Myocyte (in vitro differentiated cells): ENCODE measurements around the gene CDC25A. TPM values are rescaled to one million over a fixed set of nuclear protein-coding genes. Genes with fewer than 3 reads are reported as not detected.
"Not testable (repeated sequence)": the region's sequence is repeated elsewhere in the genome, so short reads cannot be mapped to it uniquely, and the experiment has no call there.

Experiments used
- DNase-seq: peaks from one replicate; pipeline ENCODE4 v3.0.0-alpha.2; 2012; ENCODE audit warnings: low read depth
- total RNA-seq: library from RNA; depleted of rRNA; stranded (reverse); fragments of >200 nt; gene quantifications from 2 replicates; pipeline ENCODE4 v1.2.3, GENCODE V29; 2014

The CDC25A gene
- total RNA-seq, 1 donor from 2014 or later, result 2.5 TPM

DNA sequence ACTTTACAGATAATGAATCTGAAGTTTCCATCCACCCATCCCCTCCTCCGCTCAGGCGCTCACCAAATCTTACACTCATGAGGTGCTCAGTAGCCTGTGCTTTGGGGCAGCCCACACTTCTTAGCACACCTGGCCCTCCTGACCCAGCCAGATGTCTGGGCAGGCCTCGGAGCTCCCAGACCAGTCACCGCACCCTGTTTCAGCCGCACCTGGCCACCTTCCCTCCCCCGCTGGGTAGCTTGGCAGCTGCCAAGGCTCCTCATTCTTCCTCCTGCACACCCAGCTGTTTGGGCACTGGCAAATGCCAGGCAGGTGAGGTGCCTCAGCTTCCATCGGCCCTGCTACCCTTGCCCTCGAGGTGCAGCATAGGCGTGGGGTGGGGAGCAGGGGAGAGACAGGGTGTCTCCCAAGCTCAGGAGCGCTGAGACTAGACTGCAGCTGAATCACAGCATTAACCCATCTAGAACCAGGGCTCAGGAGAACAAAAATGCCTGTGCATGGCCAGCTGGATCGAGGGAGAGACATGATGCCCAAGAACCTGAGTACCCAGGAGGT, 45.8 kb downstream of the CDC25A start:
- DNase-seq, result no peak

GRCh38 chr3:48141604-48142137, 46.5 kb downstream of the CDC25A start:
- no peak for DNase-seq

DNA sequence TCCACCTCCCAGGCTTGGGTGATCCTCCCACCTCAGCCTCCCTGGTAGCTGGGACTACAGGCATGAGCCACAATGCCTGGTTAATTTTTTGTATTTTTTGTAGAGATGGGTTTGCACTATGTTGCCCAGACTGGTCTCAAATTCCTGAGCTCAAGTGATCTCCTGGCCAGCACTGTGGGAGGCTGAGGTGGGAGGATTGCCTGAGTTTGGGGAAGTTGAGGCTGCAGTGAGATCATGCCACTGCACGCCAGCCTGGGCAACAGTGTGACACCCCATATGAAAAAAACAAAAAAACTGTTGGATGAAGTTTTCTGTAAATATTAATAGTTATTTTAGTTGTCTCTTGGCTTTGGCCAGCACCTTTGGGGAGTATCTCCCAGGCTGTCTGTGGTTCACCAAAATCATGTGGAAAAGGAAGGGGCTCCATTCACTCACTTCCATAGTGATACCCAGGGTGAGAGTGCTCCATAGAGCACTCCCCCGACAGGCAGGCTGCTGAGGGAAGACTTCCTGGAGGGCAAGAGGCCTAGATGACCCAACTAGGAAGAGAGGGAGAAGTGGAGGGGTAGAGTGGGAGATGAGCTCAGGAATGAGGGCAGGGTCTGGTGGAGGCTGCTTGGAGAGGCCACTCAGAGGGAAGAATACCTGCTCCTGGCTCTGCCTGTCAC, 47.1 kb downstream of the CDC25A start:
- DNase-seq, result no peak

DNA sequence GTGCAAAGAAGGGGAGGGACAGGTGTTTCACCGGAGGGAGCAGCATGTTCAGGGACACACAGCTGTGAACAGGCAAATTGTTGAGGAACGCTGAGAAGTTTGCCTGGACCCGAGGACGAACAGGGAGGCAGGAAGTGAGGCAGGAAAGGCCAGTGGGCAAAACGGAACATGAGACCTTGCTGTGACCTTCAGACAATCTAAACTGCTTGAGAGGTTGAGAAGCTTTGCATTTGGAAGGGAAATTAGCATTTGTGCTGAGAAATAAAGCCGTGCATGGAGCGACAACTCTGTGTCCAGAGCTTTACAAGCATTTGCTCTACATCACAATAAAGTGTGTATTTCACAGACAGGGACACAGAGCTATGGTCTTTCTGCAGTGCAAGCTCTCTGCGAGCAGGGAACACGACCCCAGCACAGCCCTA, 47.9 kb downstream of the CDC25A start:
- peak; percentile 16 for DNase-seq

GRCh38 chr3:48137425-48137999, 50.7 kb downstream of the CDC25A start:
- no peak for DNase-seq

DNA sequence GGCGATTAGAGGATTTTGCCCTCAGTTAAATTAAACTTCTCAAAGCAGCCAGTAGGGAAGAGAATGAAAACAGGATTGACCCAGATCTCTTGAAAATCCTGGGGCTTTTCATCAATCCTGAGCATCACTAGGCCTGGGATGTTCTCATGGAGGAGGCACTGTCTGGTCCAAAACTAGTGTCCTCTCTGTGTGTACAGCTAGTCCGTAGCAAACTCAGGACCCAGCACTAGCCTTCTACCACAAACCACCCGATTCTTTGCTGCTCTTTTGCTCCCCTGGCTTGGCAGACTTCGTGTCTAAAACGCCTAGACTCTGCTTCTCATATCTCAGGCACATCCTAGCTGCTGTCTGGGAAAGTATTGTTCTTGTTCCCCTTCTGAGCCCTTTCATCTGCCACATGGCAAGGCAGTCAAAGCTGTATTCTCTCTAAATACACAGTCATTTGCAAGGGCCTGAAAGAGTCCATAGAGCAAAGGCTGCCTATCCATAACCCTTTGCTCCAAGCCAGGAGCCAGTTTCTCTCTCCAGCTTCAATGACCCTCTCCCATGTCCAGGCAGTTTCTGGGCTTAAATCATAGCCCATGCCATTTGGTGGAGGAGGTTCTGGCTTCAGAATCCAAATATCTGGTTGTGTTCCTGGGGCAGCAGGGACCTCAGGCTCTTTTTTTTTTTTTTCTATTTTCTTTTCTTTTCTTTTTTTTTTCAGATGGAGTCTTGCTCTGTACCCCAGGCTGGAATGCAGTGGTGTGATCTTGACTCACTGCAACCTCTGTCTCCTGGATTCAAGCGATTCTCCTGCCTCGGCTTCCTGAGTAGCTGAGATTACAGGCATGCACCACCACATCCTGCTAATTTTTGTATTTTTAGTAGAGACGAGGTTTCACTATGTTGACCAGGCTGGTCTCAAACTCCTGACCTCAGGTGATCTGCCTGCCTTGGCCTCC, 52.4 kb downstream of the CDC25A start:
- DNase-seq, result no peak

DNA sequence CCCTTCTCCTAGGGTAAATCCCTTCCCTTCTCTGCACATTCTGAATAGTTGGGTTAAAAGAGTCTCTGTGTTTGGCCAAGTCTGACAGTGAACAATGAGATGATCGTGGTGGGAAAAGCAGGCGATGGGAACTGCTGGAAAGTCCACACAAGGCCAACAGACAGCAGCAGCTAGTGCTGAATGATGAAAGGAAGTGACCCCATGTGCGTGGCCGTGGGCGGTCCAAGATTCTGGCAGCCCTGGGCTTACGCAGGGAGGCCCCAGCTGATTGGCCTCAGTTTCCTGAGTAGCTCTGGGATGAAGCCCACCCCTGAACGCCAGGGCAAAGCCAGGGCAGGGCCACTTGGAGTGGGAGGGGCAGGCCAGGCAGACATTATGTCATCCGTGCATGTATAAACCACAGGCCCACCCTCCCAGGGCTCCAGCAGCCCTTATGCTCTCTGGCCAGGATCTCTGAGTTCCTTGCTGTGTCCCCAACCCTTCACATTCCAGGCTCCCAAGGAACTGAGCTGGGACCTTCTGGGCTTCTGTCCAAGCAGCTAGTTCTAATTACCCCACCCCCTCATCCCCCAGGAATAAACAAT, 57.8 kb downstream of the CDC25A start:
- DNase-seq, result peak; percentile 70

DNA sequence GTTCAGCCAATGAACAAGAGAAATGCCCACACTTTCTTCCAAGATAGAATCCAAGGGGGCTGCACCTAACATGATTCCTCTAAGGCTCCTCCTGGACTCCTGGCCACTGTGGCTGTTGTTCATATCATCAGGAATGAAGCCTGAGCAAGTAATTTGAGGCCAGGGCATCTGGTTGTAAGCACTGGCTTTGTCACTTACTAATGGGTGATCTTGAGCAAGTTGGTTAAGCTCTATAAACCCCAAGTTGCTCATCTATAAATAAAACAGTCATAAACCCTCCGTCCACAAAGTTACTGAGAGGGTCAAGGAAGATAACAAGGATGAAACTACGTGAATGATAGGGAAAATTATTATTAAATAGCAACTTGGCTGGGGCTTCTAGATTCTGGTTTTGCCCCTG, 58.3 kb downstream of the CDC25A start:
- peak; percentile 54 for DNase-seq

DNA sequence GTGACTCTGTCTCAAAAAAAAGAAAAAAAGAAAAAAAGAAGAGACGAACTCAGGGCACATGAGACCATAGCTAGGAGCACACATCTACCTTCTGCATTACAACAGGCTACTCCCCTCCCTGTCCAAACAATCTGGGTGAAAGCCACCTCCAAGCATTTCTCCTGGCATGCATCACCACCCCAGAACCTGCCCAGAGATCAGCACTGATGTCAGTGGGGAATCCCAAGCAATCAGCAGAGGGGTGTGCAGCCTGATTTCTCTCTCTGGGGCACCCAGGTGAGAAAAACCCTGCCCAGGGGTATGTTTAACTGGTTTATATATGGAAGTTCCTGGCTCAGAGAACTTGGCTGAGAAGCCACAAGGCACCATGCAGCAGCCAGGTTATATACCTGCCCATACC, 59.4 kb downstream of the CDC25A start:
- DNase-seq, result no peak

GRCh38 chr3:48125886-48126622, 62.2 kb downstream of the CDC25A start:
- no peak for DNase-seq

GRCh38 chr3:48125013-48125705, 63.1 kb downstream of the CDC25A start:
- DNase-seq, result no peak

DNA sequence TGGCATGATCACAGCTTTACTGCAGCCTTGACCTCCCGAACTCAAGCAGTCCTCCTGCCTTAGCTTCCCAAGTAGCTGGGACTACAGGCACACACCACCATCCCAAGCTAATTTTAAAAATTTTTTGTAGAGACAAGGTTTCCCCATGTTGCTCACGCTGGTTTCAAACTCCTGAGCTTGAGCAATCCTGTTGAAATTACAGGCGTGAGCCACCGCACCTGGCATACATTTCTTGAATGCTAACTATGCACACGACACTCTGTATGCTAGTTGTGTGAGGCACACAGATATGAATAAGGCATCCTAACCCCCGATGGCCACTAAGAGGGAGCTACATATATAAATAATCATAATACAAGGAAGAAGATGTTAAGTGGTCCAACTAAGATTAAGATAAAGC, 64.9 kb downstream of the CDC25A start:
- DNase-seq, result no peak

DNA sequence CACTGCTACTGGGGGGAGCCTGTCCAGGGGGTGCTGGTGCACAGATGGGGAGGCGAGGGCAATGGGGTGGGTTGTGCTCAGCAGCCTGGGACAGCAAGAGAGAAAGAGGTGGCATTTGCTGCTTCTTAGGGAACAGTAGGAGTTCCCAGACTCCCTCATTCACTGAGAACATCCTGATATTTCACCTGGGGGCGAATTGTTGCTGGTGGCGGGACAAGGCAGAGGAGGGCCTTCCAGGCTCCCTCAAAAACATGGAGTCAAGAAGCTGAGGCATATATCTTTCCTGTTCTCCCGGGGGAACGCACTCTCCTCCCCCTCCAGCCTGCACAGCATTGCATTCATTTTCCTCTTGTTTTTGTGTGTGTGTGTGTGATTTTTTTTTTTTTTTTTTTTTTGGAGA, 65.7 kb downstream of the CDC25A start:
- no peak for DNase-seq

GRCh38 chr3:48120223-48120622, 68.0 kb downstream of the CDC25A start:
- DNase-seq, result no peak

DNA sequence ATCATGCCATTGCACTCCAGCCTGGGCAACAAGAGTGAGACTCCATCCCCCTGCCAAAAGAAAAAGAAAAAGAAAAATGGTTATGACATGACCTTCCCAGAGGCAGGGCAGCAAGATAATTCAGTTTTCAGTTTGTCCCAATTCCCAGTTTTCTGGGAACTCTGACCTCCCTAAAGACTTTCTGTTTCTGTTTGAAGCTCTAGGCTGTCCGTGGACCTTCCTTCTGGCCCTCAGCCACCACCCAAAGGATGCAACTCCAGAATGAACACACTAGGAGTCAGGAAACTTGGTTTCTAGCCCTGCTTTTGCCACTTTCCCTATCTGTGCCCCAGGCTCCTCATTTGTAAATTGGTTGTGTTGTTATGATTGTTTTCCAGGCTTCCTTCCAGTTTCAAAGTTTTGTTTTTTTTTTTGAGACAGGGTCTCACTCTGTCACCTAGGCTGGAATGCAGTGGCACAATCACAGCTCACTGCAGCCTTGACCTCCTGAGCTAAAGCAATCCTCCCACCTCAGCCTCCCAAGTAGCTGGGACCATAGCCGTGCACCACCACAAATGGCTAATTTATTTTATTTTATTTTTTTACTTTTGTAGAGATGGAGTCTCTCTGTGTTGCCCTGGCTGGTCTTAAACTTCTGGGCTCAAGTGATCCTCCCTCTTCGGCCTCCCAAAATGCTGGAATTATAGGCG, 68.6 kb downstream of the CDC25A start:
- DNase-seq, result peak; percentile 23

DNA sequence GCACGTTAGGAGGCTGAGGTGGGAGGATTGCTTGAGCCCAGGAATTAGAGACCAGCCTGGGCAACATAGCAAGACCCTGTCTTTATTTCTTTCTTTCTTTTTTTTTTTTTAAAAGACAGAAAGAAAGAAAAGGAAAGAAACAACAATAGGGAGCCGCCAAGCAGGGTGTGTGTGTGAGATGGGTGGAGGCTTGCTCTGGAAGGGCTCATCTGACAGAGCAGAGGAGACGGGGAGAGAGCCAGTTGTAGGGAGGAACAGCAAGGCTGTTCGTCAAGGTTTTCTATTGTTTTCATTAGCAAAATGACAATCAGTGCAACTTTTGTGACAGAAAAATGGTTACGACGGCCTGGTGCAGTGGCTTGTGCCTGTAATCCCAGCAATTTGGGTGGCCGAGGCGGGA, 69.3 kb downstream of the CDC25A start:
- no peak for DNase-seq

GRCh38 chr3:48118322-48118721, 69.9 kb downstream of the CDC25A start:
- DNase-seq, result no peak

- no peak for DNase-seq
Observed at GRCh38 chr3:48112813-48113212, 75.4 kb downstream of the CDC25A start.

DNA sequence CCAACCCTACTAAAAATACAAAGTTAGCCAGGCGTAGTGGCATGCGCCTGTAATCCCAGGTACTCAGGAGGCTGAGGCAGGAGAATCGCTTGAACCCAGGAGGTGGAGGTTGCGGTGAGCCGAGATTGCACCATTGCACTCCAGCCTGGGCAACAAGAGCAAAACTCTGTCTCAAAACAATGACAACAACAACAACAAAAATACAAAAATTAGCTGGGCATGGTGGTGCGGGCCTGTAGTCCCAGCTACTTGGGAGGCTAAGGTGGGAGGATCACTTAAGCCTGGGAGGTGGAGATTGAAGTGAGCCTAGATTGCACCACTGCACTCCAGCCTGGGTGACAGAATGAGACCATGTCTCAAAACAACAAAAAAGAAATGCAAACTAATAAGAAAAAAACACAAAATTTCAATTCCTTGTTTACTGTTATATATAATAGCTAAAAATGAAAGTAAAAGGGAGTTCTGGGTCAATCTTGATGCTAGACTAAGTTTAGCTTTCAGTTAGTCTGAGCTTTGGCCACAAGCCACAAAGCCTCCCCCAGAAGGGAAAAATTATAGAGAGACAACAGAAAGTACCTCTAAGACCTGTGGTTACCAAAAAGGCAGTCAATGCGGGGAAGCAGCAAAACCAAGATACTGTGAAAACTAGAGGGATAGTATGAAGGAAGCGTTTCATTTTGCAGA, 76.0 kb downstream of the CDC25A start:
- DNase-seq, result not testable (repeated sequence)
